RKO (cell line): ENCODE measurements around the gene CITED1.

Experiments used
- DNase-seq: peaks from one replicate; pipeline ENCODE4 v3.0.0-alpha.2; 2016; ENCODE audit warnings: low spot score

Gene CITED1

GRCh38 chrX:72308566-72309296 lies 3.0 kb upstream of the CITED1 start:
- DNase-seq: peak; percentile 75

GRCh38 chrX:72308209-72308565 lies 2.5 kb upstream of the CITED1 start:
- no peak for DNase-seq

GRCh38 chrX:72307646-72308051 lies 1.9 kb upstream of the CITED1 start:
- DNase-seq: no peak

- peak; percentile 80 for DNase-seq
These were observed 1.3 kb upstream of the CITED1 start for GRCh38 chrX:72306851-72307645.

GRCh38 chrX:72306085-72306801 lies 529 bp upstream of the CITED1 start:
- DNase-seq: peak; percentile 43

- DNase-seq: no peak
These were observed 837 bp downstream of the CITED1 start for GRCh38 chrX:72304877-72305276.

- no peak for DNase-seq
These were observed 3.9 kb downstream of the CITED1 start for GRCh38 chrX:72301781-72302180.

- no peak for DNase-seq
These were observed 5.7 kb downstream of the CITED1 start for GRCh38 chrX:72299891-72300630.

GRCh38 chrX:72297953-72298730 lies 7.6 kb downstream of the CITED1 start:
- DNase-seq: no peak

- DNase-seq: no peak
These were observed 8.7 kb downstream of the CITED1 start for GRCh38 chrX:72296991-72297390.

- no peak for DNase-seq
These were observed 10.0 kb downstream of the CITED1 start for GRCh38 chrX:72295745-72296144.

- no peak for DNase-seq
These were observed 11.2 kb downstream of the CITED1 start for GRCh38 chrX:72294497-72294896.

- DNase-seq: no peak
These were observed 23.4 kb downstream of the CITED1 start for GRCh38 chrX:72282302-72282701.

GRCh38 chrX:72280321-72280845 lies 25.3 kb downstream of the CITED1 start:
- DNase-seq: peak; percentile 91

- DNase-seq: no peak
These were observed 29.2 kb downstream of the CITED1 start for GRCh38 chrX:72276478-72276953.

GRCh38 chrX:72274526-72274925 lies 31.2 kb downstream of the CITED1 start:
- no peak for DNase-seq

GRCh38 chrX:72273718-72274117 lies 32.0 kb downstream of the CITED1 start:
- no peak for DNase-seq

GRCh38 chrX:72272868-72273267 lies 32.8 kb downstream of the CITED1 start:
- DNase-seq: peak; percentile 91

GRCh38 chrX:72271812-72272211 lies 33.9 kb downstream of the CITED1 start:
- DNase-seq: no peak

GRCh38 chrX:72271091-72271788 lies 34.5 kb downstream of the CITED1 start:
- DNase-seq: peak; percentile 53
